Heart right ventricle (tissue), 16 donors: ENCODE data around the gene SIX6. TPM values are rescaled to one million over a fixed set of nuclear protein-coding genes. Genes with fewer than 3 reads are reported as not detected.

ENCODE experiments used
- ATAC-seq, 8 donors: fragments of 200-7000 bp; cut with Tn5 transposase; one replicate each; pipeline ENCODE4 v1.9.1; 2020; ENCODE audit warnings: mild to moderate bottlenecking in 8 of 8, moderate library complexity in 8 of 8, moderate number of reproducible peaks in 1 of 8
- DNase-seq, 2 donors: peaks; one replicate each; pipeline ENCODE4 v3.0.0-alpha.2; 2020
- H3K27ac ChIP-seq, 10 donors: fragments of 200-600 bp; sonication (generic) in 2 of 10; one replicate each; pipeline versions ENCODE4 v1.5.0 to v1.8.0; 2020 to 2022; ENCODE audit warnings: mild to moderate bottlenecking in 3 of 10
- H3K27me3 ChIP-seq, 7 donors: fragments of 200-600 bp; one replicate each; pipeline ENCODE4 v1.8.0; 2021 to 2022; ENCODE audit warnings: mild to moderate bottlenecking in 2 of 7
- H3K36me3 ChIP-seq, 9 donors: fragments of 200-600 bp; sonication (generic) in 1 of 9; one replicate each; pipeline versions ENCODE4 v1.5.0 to v1.8.0; 2020 to 2022; ENCODE audit warnings: mild to moderate bottlenecking in 2 of 9
- H3K4me1 ChIP-seq, 9 donors: fragments of 200-600 bp; sonication (generic) in 1 of 9; one replicate each; pipeline versions ENCODE4 v1.5.0 to v1.8.0; 2020 to 2022; ENCODE audit warnings: mild to moderate bottlenecking in 4 of 9
- H3K4me3 ChIP-seq, 10 donors: fragments of 200-600 bp; sonication (generic) in 2 of 10; one replicate each; pipeline versions ENCODE4 v1.5.0 to v1.8.0; 2020 to 2022; ENCODE audit warnings: mild to moderate bottlenecking in 7 of 10, moderate library complexity in 2 of 10
- H3K9me3 ChIP-seq, 11 donors: fragments of 200-600 bp in 10 of 11; sonication (generic) in 2 of 11; one replicate each; pipeline versions ENCODE4 v1.5.0 to v1.8.0; 2013 to 2022; ENCODE audit warnings: mild to moderate bottlenecking in 2 of 11, control low read depth in 1 of 11, moderate library complexity in 1 of 11
- WGBS, 2 donors: extraction: QIAGEN DNeasy Blood & Tissue Kit; methylation state at CpG; one replicate each; pipeline ENCODE4 v1.1.7; 2013; ENCODE audit warnings: inconsistent platforms in 1 of 2; 5-methylcytosine and 5-hydroxymethylcytosine counted together
- intact Hi-C, 10 donors: fragments of 100-400 bp; cut with DNase I; formaldehyde crosslinking; loops; one replicate each; pipeline versions ENCODE4 v1.11.1 to v1.14.2; 2022
- polyA plus RNA-seq, 2 donors: library from polyadenylated mRNA; stranded (reverse); fragments of 200-250 nt; gene quantifications; one replicate each; pipeline ENCODE4 v1.2.3, GENCODE V29; 2013
- total RNA-seq, 10 donors: library from RNA; stranded (reverse); fragmentation: NEBNext Ultra II Directional in 3 of 10; extraction: Animal tissue kit (Norgen Biotek cat#: 25700) in 3 of 10; gene quantifications; one replicate each; pipeline versions ENCODE4 v1.2.1 to v1.2.4, GENCODE V29; 2021 to 2023
- TF ChIP-seq, protein P1 (sequence below), 9 donors: fragments of 200-600 bp; sonication (generic) in 2 of 9; IDR thresholded peaks; one replicate each; pipeline versions ENCODE4 v1.5.0 to v1.8.0; 2021 to 2022; ENCODE audit warnings: antibody characterized with exemption in 9 of 9, mild to moderate bottlenecking in 5 of 9, moderate library complexity in 1 of 9
- donor health status: Arrhythmogenic right ventricular cardiomyopathy.
- donor health status: ischemic (EF 13 %, LVEDD 7.1; RV severe dilation, severe dysfunction).
- donor health status: healthy with polysubstance abuse.
- donor health status: DM: no; HTN: yes; CAD: no.
- donor health status: DM: no; HTN: no; CAD: no.
- donor health status: ischemic (EF 25% LVEDD 6.9; RV normal size, moderate dysfunction).
- donor health status: ischemic (EF 25% LVEDD 5.7; RV mildly dilated, moderate dysfunction).
- donor health status: healthy.
- donor health status: DM: yes; HTN: yes; CAD: no.
- donor health status: Ischemic cardiomyopathy.
- donor health status: ischemic (EF 35%, LVEDD 5.7; RV mildly dilated, moderate dysfunction).
- donor health status: nonischemic (EF 11% LVEDD 7.7; RV severe dilation, severe dysfunction).
- donor health status: DM: yes; HTN: yes; CAD: no.
- donor health status: PGD.
- donor health status: ischemic (EF 29% LVEDD 5.4; RV normal size, mild dysfunction).
- donor health status: nonischemic (EF 23%, LVEDD 6.1; RV moderate dilation, normal function).

Gene SIX6
- total and polyA plus RNA-seq, 12 donors, result not detected

DNA sequence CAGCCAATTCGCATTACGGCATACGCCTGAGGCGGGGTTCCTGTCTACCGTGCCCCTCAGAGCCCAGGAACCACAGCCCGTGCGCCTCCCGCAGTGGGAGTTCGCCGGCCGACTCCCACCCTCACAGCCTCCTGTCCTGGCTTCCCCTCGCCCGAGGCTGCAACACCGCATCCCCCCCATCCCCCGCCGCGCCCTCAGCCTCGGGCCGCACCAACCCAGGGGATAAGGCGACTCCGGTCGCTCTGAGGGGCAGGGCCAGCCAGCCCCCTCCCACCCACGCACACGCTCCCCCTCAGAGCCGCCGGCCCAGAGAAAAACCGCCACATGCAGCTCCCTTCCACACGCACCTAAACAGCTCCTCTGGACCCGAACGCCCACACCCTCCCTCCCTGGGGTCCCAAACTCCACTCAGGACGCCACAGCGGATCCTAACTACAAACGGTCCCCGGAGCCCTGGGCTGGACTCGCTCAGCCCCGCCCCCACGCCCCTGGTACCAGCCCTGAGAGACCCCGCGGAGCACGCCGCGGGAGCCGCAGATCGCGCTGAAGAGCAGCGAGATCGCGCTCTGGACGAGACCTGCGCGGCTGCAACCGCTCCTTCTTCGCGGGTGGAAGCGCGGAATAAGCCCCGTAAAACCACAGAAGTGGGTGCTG is 23.2 kb upstream of the SIX6 start, which contains the start of gene C14orf39:
Gene C14orf39 (minus strand): TSS at position 466 of the 654 bp plus-strand sequence. CDS start 985 bp downstream, outside the sequence.
- Histone ChIP-seq H3K27ac (no peak within 1 kb of the TSS), H3K27me3 (peaks cover 12 to 87% (median 74%) of the 10 kb centered on the region in 7 donors), H3K9me3 (peaks cover 0 to 5% (median 0%) of the 10 kb centered on the region in 11 donors), H3K4me1 (peaks cover 0 to 10% (median 6%) of the 10 kb centered on the region in 9 donors), H3K36me3 (no peaks in the 10 kb centered on the region), H3K4me3 (peak within 1 kb of the TSS in 6 of 10 donors; percentile 4 to 31 (median 17))
- ATAC-seq (peak in 1 of 8 donors; percentile 15), DNase-seq (no peak)
- TF ChIP-seq, protein P1, sequence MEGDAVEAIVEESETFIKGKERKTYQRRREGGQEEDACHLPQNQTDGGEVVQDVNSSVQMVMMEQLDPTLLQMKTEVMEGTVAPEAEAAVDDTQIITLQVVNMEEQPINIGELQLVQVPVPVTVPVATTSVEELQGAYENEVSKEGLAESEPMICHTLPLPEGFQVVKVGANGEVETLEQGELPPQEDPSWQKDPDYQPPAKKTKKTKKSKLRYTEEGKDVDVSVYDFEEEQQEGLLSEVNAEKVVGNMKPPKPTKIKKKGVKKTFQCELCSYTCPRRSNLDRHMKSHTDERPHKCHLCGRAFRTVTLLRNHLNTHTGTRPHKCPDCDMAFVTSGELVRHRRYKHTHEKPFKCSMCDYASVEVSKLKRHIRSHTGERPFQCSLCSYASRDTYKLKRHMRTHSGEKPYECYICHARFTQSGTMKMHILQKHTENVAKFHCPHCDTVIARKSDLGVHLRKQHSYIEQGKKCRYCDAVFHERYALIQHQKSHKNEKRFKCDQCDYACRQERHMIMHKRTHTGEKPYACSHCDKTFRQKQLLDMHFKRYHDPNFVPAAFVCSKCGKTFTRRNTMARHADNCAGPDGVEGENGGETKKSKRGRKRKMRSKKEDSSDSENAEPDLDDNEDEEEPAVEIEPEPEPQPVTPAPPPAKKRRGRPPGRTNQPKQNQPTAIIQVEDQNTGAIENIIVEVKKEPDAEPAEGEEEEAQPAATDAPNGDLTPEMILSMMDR (IDR thresholded peaks at IDR 0.05), result no peak
- WGBS, 2 donors, result 2% methylated on average over 57 of the region's 57 CpGs
- intact Hi-C loops, result loop anchor here in 1 of 10 donors (10.0 kb wide), 1 partner anchor 291 kb away; no protein-coding TSS in a partner anchor

DNA sequence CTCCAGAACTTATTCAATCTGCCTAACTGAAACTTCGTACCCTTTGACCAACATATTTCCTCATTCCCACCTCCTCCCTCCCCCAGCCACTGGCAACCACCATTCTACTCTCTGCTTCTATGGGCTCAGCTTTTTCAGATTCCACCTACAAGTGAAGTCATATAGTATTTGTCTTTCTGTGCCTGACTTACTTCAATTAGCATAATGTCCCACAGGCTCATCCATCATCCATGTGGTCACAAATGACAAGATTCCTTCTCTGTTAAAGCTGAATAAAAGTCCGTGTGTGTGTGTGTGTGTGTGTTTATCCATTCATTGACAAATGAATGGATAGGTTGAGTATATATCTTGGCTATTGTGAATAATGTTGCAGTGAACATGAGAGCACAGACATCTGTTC is 21.7 kb upstream of the SIX6 start:
- no peak for ATAC-seq
- no peak for DNase-seq
- Histone ChIP-seq H3K27ac (no peak overlapping the region), H3K4me3 (no peak overlapping the region), H3K9me3 (peaks cover 0 to 3% (median 0%) of the 10 kb centered on the region in 11 donors), H3K36me3 (no peaks in the 10 kb centered on the region), H3K27me3 (peaks cover 12 to 95% (median 84%) of the 10 kb centered on the region in 7 donors), H3K4me1 (peaks cover 0 to 10% (median 6%) of the 10 kb centered on the region in 9 donors)
- 28 to 40% methylated on average over 2 of the region's 2 CpGs for WGBS, 2 donors
- intact Hi-C loops, result loop anchor here in 1 of 10 donors (10.0 kb wide), 1 partner anchor 292 kb away; no protein-coding TSS in a partner anchor
- TF ChIP-seq, protein P1 (IDR thresholded peaks at IDR 0.05), result no peak

DNA sequence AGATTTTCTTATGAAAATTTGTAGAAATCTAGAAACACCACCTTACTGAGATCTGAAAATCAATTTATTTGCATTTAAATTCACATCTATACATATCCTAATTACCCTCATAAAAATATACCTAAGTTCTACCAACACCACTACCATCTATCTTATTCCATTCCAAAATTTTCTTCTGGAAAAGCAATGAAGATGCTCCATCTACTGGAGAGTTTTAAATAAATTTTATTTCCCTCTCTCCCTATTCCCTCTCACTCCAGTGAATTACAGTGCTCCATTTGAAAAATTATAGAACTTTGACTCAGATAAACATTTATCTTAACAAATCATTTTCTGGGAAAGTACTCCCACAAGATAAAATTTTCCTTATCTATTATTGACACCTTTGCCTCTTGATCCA is 20.8 kb upstream of the SIX6 start:
- TF ChIP-seq, protein P1 (IDR thresholded peaks at IDR 0.05), result peak in 3 of 9 donors; percentile 16 to 32 (median 18)
- Histone ChIP-seq H3K36me3 (no peaks in the 10 kb centered on the region), H3K4me1 (peaks cover 0 to 10% (median 6%) of the 10 kb centered on the region in 9 donors), H3K27me3 (peaks cover 12 to 100% (median 81%) of the 10 kb centered on the region in 7 donors), H3K27ac (no peak overlapping the region), H3K9me3 (peaks cover 0 to 3% (median 0%) of the 10 kb centered on the region in 11 donors), H3K4me3 (no peak overlapping the region)
- intact Hi-C loops, result loop anchor here in 1 of 10 donors (10.0 kb wide), 1 partner anchor 293 kb away; no protein-coding TSS in a partner anchor
- ATAC-seq (no peak), DNase-seq (no peak)

DNA sequence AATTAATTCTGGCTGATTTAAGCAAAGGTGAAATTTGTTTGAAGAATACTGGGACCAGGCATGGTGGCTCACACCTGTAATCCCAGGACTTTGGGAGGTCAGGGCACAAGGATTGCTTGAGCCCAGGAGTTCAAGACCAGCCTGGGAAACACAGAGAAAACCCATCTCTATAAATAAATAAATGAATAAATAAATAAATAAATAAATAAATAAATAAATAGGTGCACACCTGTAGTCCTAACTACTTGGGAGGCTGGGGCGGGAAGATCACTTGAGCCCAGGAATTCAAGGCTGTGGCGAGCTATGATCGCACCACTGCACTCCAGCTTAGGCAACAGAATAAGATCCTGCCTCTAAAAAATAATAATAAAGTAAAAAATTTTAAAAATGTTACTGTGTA is 18.7 kb upstream of the SIX6 start:
- Histone ChIP-seq H3K36me3 (no peaks in the 10 kb centered on the region), H3K9me3 (no peaks in the 10 kb centered on the region), H3K4me3 (no peak overlapping the region), H3K27me3 (peaks cover 12 to 100% (median 60%) of the 10 kb centered on the region in 7 donors), H3K4me1 (peaks cover 0 to 8% (median 6%) of the 10 kb centered on the region in 9 donors), H3K27ac (no peak overlapping the region)
- ATAC-seq (no peak), DNase-seq (no peak)
- WGBS, 2 donors, result 83 to 91% methylated on average over 3 of the region's 3 CpGs
- intact Hi-C loops, result no loop called here
- TF ChIP-seq, protein P1 (IDR thresholded peaks at IDR 0.05), result no peak
